Activated CD4-positive, alpha-beta T cell treated with anti-CD3 and anti-CD28 coated beads for 48 hours (primary cell): Measurements from ENCODE around the gene KCTD10.
"Not testable (repeated sequence)": the region's sequence is repeated elsewhere in the genome, so short reads cannot be mapped to it uniquely, and the experiment has no call there.

Experiments used
- DNase-seq: peaks from one replicate; pipeline ENCODE4 v3.0.0-alpha.2; 2020

Gene KCTD10

GRCh38 chr12:109493938-109494337 is 16.8 kb upstream of the KCTD10 start:
- no peak for DNase-seq

GRCh38 chr12:109493090-109493489 is 16.0 kb upstream of the KCTD10 start:
- DNase-seq = no peak

GRCh38 chr12:109492371-109492770 is 15.3 kb upstream of the KCTD10 start:
- no peak for DNase-seq

GRCh38 chr12:109491671-109492070 is 14.6 kb upstream of the KCTD10 start:
- DNase-seq = no peak

GRCh38 chr12:109489955-109490565 is 13.0 kb upstream of the KCTD10 start:
- no peak for DNase-seq

- no peak for DNase-seq
These were observed 12.2 kb upstream of the KCTD10 start for GRCh38 chr12:109489016-109489954.

- DNase-seq = no peak
These were observed 11.1 kb upstream of the KCTD10 start for GRCh38 chr12:109488051-109488665.

GRCh38 chr12:109487181-109488050 is 10.3 kb upstream of the KCTD10 start:
- no peak for DNase-seq

GRCh38 chr12:109485201-109485600 is 8.1 kb upstream of the KCTD10 start:
- no peak for DNase-seq

GRCh38 chr12:109483346-109483745 is 6.2 kb upstream of the KCTD10 start:
- no peak for DNase-seq

- DNase-seq = no peak
These were observed 5.8 kb upstream of the KCTD10 start for GRCh38 chr12:109482894-109483293.

GRCh38 chr12:109482491-109482890 is 5.4 kb upstream of the KCTD10 start:
- DNase-seq = no peak

GRCh38 chr12:109481863-109482262 is 4.8 kb upstream of the KCTD10 start:
- no peak for DNase-seq

- no peak for DNase-seq
These were observed 3.3 kb upstream of the KCTD10 start for GRCh38 chr12:109480356-109480755.

GRCh38 chr12:109479761-109480160 is 2.7 kb upstream of the KCTD10 start:
- DNase-seq = no peak

- DNase-seq = no peak
These were observed 839 bp upstream of the KCTD10 start for GRCh38 chr12:109477963-109478315.

GRCh38 chr12:109476807-109477184 is 304 bp downstream of the KCTD10 start:
- no peak for DNase-seq

- no peak for DNase-seq
These were observed 900 bp downstream of the KCTD10 start for GRCh38 chr12:109475993-109476806.

GRCh38 chr12:109475121-109475520 is 2.0 kb downstream of the KCTD10 start:
- DNase-seq = no peak

- not testable (repeated sequence) for DNase-seq
These were observed 3.4 kb downstream of the KCTD10 start for GRCh38 chr12:109473526-109474270.

- DNase-seq = no peak
These were observed 4.1 kb downstream of the KCTD10 start for GRCh38 chr12:109473006-109473405.
